Neuron (in vitro differentiated cells): ENCODE results near the gene PTH2.
A peak's percentile ranks its signal among the peaks of the same experiment; 100 is the strongest.
"Not testable (repeated sequence)": the region's sequence is repeated elsewhere in the genome, so short reads cannot be mapped to it uniquely, and the experiment has no call there.

ENCODE experiments used
- H2AFZ ChIP-seq: one replicate; pipeline ENCODE4 v1.6.1; 2013; ENCODE audit warnings: low read depth, mild to moderate bottlenecking, inconsistent platforms, low read length, moderate library complexity
- H3K27me3 ChIP-seq: one replicate; pipeline ENCODE4 v1.6.1; 2013; ENCODE audit warnings: low read length; ENCODE audit not compliant: insufficient read depth
- H3K36me3 ChIP-seq: one replicate; pipeline ENCODE4 v1.6.1; 2013; ENCODE audit warnings: low read length; ENCODE audit not compliant: insufficient read depth
- H3K4me1 ChIP-seq: one replicate; pipeline ENCODE4 v1.6.1; 2013; ENCODE audit warnings: low read length; ENCODE audit not compliant: insufficient read depth
- H3K4me3 ChIP-seq: 2 replicates; pipeline ENCODE4 v1.5.1; 2013; ENCODE audit warnings: mild to moderate bottlenecking, low read length, moderate library complexity
- H3K9me3 ChIP-seq: one replicate; pipeline ENCODE4 v1.6.1; 2013; ENCODE audit warnings: low read length

PTH2 gene

DNA sequence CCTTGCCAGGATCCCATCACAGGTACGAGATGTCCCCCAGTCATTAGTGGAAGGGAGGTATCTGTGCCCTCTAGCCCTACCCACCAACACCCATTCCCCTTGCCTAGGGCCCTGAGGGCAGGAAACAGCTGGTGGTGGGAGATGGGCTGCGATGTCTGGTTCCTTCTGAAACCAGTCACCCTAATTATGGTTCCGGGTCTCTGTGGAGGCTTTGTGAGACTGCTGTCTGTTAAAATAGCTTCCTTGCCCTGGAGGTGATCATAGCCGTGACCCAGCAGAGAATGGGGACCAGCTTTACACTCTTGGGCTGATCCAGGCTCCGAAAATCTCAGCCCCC, 35.3 kb upstream of the PTH2 start:
- no peak overlapping the region for H3K4me3 ChIP-seq

DNA sequence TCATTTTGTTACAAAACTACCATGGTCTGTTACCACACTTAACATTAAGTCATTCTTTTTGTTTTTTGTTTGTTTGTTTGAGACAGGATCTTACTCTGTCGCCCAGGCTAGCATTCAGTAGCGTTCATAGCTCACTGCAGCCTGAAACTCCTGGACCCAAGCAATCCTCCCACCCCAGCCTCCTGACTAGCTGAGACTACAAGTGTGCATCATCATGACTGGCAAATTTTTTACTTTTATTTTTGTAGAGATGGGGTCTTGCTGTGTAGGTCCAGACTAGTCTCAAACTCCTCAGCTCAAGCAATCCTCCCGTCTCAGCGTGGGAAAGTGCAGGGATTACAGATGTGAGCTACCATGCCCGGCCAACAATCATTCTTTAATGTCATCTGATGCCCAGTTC, 33.1 kb upstream of the PTH2 start:
- peaks cover 8% of the 10 kb centered on the region for H3K36me3 ChIP-seq
- no peaks in the 10 kb centered on the region for H3K27me3 ChIP-seq
- no peaks in the 10 kb centered on the region for H3K9me3 ChIP-seq
- H3K4me3 ChIP-seq: no peak overlapping the region
- no peak overlapping the region for H2AFZ ChIP-seq
- peaks cover 3% of the 10 kb centered on the region for H3K4me1 ChIP-seq

More for the DNA sequence above, 35.3 kb upstream of the PTH2 start:
- peaks cover 11% of the 10 kb centered on the region for H3K36me3 ChIP-seq
- no peaks in the 10 kb centered on the region for H3K27me3 ChIP-seq
- no peaks in the 10 kb centered on the region for H3K9me3 ChIP-seq
- H2AFZ ChIP-seq: no peak overlapping the region
- H3K4me1 ChIP-seq: peaks cover 3% of the 10 kb centered on the region

DNA sequence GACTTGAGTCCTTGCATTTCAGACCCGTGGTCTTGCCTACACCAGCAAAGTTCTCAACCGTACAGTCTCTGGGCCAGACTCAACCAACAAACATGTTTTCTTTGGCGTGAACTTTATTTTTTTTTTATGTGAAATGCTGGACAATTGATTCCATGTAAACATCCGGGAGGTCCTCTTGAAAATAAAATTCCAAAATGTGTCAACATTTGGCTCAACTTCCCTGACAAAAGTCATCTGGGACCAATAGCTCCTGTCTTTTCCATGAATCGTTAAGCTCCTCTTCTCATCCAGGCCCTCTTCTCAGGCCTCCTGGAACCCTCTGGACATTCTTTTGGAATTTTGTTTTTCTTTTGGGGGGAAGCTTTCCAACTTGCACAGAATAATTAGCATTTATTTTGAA, 32.5 kb upstream of the PTH2 start:
- H3K4me3 ChIP-seq: no peak overlapping the region
- peaks cover 3% of the 10 kb centered on the region for H3K4me1 ChIP-seq

DNA sequence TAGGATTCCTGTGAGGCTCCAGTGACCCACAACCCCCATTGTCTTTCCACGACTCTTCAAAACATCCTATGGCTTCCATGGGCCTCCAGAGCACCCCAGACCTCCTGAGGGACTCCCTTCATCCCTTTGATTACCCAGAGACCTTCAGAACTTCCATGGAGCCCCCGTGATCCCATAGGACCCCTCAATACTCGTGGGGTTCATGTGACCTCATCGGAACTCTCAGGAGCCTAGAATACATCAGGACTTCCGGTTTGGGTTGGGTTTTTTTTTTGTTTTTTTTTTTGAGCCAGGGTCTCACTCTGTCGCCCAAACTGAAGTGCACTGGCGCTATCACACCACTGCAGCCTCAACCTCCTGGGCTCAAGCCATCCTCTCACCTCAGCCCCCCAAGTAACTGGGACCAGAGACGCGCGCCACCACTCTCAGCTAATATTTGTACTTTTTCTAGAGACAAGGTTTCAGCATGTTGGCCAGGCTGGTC, 30.6 kb upstream of the PTH2 start:
- Histone ChIP-seq H3K4me3 (peak overlapping the region; percentile 71), H3K27me3 (no peaks in the 10 kb centered on the region), H3K9me3 (no peaks in the 10 kb centered on the region)

More for the DNA sequence above, 32.5 kb upstream of the PTH2 start:
- Histone ChIP-seq H2AFZ (no peak overlapping the region), H3K27me3 (no peaks in the 10 kb centered on the region), H3K9me3 (no peaks in the 10 kb centered on the region), H3K36me3 (peaks cover 8% of the 10 kb centered on the region)

DNA sequence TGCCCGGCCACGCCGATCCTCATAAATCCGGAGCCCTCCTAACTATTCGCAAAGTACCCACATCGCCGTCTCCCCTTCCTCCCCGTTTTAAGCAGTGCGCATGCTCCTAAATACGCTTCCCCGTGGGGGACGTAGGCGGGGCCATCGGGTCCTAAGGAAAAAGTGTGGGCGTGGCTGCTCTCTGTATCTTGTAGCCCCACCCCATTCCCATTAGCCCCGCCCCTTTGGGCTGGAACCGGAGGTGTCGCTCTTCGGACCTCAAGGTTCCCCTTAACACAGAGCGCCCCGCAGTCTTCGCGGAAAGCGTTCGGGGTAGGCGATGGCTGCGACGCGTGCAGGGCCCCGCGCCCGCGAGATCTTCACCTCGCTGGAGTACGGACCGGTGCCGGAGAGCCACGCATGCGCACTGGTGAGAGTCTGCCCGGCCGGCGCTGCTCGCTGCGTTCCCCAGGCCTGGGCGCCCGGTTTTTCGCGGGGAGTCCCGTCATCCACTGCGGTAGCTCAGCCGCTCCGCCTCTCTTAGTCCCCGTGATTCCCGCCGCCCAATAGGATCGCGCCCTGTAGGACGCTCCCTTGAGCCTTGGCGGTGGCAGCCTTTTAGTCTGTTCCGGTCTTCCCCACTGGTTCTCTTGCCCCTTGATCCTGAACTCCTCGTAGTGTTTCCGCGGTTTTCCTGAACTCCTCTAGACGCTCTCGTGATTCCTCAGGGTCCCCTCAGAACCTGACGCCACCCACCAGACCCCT, 29.9 kb upstream of the PTH2 start, which contains the start of gene ALDH16A1:
Gene ALDH16A1, plus strand, starts transcription at position 213 of the 744 bp plus-strand sequence. Its CDS starts 107 bp downstream, at position 320.
- Histone ChIP-seq H3K4me3 (peak within 1 kb of the TSS; percentile 71), H3K27me3 (no peaks in the 10 kb centered on the region), H2AFZ (peak within 1 kb of the TSS; percentile 47), H3K9me3 (no peaks in the 10 kb centered on the region), H3K4me1 (peaks cover 3% of the 10 kb centered on the region), H3K36me3 (peaks cover 12% of the 10 kb centered on the region)

More for the DNA sequence above, 30.6 kb upstream of the PTH2 start:
- Histone ChIP-seq H2AFZ (no peak overlapping the region), H3K4me1 (peaks cover 3% of the 10 kb centered on the region), H3K36me3 (peaks cover 6% of the 10 kb centered on the region)

DNA sequence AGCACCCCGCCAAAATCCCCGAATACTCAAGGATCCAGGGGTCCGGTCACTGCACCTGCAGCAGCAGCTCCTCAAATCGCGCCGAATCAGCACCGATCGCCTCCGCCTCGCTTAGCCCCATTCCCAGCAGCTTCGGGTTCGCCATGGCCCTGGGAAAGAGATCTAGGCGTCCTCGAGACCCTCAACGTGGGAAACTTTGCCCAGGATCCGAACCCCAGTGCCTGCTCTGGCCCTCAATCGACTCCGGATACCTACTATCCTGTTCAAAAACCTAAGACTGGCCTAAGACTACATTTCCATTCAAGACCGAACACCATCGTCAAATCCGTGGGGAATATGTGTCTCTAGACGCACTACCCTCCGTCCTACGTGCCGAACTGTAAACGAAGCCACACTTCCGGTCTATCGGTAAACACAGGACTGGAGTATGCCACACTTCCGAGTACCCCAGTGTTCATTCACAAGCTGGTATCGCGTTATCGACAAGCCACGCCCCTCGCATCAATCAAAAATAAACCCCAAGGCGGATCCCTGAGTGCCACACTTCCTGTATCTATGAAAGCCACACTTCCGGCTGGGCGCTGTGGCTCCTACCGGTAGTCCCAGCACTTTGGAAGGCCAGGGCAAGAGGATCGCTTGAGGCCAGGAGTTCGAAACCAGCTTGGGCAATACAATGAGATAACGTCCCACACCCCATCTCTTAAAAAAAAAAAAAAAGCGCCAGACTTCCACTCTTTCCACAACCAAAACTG, 28.4 kb upstream of the PTH2 start, which contains the start of gene PIH1D1:
Gene PIH1D1, minus strand, starts transcription at position 385 of the 752 bp plus-strand sequence. Its CDS starts 240 bp downstream, at position 145.
- no peaks in the 10 kb centered on the region for H3K27me3 ChIP-seq
- H2AFZ ChIP-seq: peak within 1 kb of the TSS; percentile 72
- peak within 1 kb of the TSS; percentile 75 for H3K4me3 ChIP-seq
- no peaks in the 10 kb centered on the region for H3K9me3 ChIP-seq
- peaks cover 3% of the 10 kb centered on the region for H3K4me1 ChIP-seq
- peaks cover 25% of the 10 kb centered on the region for H3K36me3 ChIP-seq

DNA sequence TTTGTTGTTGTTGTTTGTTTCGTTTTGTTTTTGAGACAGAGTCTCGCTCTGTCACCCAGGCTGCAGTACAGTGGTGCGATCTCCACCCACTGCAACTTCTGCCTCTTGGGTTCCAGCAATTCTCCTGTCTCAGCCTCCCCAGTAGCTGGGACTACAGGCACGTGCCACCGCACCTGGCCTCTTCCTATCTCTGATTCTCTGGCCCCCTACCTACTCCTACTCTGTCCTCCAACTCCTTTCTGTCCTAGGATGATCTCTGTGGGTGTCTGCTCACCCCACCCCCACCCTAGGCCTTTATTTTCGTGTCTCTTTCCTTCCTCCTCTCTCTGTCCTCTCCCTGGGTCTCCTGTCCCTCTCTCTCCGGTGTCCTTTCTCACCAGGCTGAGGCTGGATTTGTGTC, 27.2 kb upstream of the PTH2 start:
- H3K9me3 ChIP-seq: no peaks in the 10 kb centered on the region
- H3K36me3 ChIP-seq: peaks cover 25% of the 10 kb centered on the region
- peaks cover 3% of the 10 kb centered on the region for H3K4me1 ChIP-seq
- H3K4me3 ChIP-seq: peak overlapping the region; percentile 75
- H2AFZ ChIP-seq: no peak overlapping the region
- no peaks in the 10 kb centered on the region for H3K27me3 ChIP-seq

DNA sequence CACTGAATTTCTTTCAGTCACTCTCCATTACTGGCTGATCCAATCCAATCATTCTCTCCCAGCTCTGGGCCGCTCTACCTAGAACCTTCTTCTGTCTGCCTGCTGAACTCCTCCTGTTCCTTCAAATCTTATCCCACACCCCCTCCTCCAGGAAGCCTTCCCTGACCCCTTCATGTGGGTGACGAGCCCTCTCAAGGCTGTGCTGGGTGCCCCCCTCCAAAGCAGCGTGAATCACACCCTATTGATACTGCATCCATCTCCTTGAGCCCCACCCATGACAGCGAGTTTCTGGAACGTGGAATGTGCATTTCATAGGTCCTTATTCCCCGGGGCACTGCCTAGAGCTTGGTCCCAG, 25.2 kb upstream of the PTH2 start:
- Histone ChIP-seq H3K4me3 (no peak overlapping the region), H3K27me3 (no peaks in the 10 kb centered on the region), H3K9me3 (no peaks in the 10 kb centered on the region), H3K36me3 (peaks cover 25% of the 10 kb centered on the region), H3K4me1 (no peaks in the 10 kb centered on the region), H2AFZ (no peak overlapping the region)

DNA sequence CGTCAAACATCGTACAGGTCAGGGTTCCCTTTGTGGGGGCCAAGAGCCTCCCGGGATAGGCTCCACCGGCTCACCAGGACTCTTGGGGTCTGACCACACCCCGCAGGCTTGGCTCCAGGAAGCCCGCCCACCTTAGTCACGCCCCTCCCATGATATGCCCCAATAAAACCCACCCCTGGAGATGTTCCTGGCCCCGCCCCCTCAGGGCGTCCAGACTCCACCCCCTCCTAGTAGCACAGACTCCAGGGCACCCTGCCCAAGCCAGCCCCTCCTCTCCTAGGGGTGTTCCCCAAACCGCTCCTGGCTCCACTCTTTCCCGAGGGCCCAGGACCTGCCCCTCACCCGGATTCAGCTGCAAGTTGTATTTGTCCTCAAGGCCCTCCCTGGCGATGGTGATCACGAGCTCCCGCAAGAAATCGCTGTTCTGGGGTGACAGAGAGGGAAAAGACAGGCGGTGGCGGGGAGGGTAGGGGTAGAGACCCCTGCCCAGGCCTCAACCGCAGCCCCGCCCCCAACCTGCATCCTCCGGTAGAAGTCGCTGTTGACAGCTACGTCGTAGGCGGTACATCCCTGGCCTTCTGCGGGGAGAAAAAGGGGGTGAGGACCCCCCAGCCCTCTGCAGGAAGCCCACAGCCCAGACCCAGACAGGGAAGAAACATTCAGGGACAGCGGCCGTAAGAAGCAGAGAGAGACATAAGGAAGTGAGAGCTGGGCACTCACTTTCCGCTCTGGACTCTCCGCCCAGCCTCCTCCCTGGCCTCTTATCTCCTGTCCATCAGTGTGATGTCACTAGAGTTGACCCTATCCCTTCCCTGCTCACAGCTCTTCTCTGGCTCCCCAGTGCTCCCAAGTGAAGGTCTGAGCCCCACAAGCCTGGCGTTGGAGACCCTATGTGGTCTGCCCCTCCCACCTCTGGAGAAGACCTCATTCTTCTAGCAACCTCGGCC, 24.5 kb upstream of the PTH2 start:
- Histone ChIP-seq H3K4me1 (peaks cover 4% of the 10 kb centered on the region), H2AFZ (no peak overlapping the region), H3K27me3 (no peaks in the 10 kb centered on the region), H3K4me3 (no peak overlapping the region), H3K36me3 (peaks cover 25% of the 10 kb centered on the region), H3K9me3 (no peaks in the 10 kb centered on the region)

DNA sequence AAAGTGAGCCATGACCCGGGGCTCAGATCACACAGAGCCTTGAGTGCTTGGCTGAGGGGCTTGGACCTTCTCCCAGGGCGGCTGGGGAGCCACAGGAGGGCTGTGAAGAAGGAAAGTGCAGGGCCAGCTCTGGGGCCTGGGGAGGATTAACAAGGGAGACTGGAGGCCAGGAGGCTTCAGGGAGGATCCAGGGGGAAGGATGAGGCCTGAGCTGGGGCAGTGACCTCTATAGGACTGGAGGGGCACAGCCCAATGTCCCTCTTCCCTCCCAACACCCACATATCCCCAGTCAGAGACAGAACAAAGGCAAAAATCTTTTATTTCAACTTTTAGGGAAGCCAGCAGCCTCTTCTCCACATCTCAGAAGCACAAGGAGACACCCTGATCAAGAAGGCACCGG, 22.8 kb upstream of the PTH2 start:
- Histone ChIP-seq H3K4me1 (peaks cover 12% of the 10 kb centered on the region), H3K9me3 (no peaks in the 10 kb centered on the region), H3K27me3 (peaks cover 12% of the 10 kb centered on the region), H3K4me3 (no peak overlapping the region), H3K36me3 (peaks cover 25% of the 10 kb centered on the region), H2AFZ (no peak overlapping the region)

DNA sequence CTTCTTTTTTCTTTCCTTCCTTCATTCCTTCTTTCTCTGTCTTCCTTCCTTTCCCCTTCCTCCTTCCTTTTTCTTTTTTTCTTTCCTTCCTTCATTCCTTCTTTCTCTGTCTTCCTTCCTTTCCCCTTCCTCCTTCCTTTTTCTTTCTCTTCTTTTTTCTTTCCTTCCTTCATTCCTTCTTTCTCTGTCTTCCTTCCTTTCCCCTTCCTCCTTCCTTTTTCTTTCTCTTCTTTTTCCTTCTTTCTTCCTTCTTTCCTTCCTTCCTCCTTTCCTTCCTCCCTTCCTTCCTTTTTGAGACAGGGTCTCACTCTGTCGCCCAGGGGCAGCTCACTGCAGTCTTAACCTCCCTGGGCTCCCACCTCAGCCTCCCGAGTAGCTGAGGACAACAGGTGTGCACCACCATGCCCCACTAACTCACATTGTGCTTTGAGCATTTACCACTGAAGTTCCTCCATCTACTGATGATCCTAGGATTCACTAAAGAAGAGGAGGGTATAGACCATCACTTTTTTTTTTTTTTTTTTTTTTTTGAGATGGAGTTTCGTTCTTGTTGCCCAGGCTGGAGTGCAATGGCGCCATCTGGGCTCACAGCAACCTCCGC, 21.0 kb upstream of the PTH2 start:
- not testable (repeated sequence) for H2AFZ ChIP-seq, H3K9me3 ChIP-seq, H3K4me3 ChIP-seq
- Histone ChIP-seq H3K27me3 (peaks cover 29% of the 10 kb centered on the region), H3K36me3 (peaks cover 21% of the 10 kb centered on the region), H3K4me1 (peaks cover 15% of the 10 kb centered on the region)

DNA sequence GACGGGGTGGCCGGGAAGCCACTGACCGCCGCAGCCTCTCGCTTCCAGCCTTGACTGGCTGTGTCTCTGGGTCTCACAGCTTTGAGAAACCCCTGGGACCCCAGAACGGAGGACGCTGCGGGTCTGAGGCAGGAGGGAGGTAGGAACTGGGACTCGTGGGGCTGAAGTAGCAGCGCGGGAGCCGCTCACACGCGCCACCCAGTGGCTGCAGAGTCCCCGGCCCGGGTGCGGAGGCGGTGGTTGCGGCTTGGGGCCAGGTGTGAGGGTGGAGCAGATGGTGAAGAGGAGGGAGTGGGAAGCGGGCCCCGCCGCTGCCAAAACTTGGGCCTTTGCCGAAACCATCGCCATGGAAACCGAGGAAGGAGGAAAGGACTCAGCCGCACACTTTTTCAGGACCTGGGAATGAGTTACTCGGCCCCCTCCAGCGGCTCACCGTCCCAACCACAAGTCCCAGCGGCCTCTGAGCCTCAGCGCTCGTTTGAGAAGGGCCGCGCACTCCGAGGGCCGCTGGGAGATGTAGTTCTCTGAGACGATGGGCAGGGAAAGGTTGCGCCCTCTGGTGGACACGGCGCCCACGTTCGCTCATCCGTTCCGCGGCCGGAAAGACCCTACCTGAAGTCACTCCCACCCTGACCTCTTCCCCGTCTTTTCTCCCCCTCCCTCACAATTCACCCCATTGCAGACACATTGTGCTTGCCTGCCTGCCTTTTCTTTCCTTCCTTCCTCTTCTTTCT, 20.3 kb upstream of the PTH2 start:
- Histone ChIP-seq H3K36me3 (peaks cover 16% of the 10 kb centered on the region), H3K4me3 (peak overlapping the region; percentile 46), H3K4me1 (peaks cover 15% of the 10 kb centered on the region), H3K27me3 (peaks cover 36% of the 10 kb centered on the region), H2AFZ (peak overlapping the region; percentile 98), H3K9me3 (no peaks in the 10 kb centered on the region)
